OCI-M2 (cell line): ENCODE measurements around the gene P2RX1.
"Not testable (repeated sequence)": the region's sequence is repeated elsewhere in the genome, so short reads cannot be mapped to it uniquely, and the experiment has no call there.

Source experiments
- DNase-seq: peaks from one replicate; lab custom pipeline; 2025; ENCODE audit not compliant: unreplicated experiment; lab: John Stamatoyannopoulos, UW

P2RX1 gene

GRCh38 chr17:3952186-3952585, 35.9 kb upstream of the P2RX1 start:
- DNase-seq = no peak

GRCh38 chr17:3951420-3951819, 35.2 kb upstream of the P2RX1 start:
- no peak for DNase-seq

- DNase-seq = no peak
Observed at GRCh38 chr17:3951003-3951402, 34.7 kb upstream of the P2RX1 start.

- DNase-seq = no peak
Observed at GRCh38 chr17:3950584-3950983, 34.3 kb upstream of the P2RX1 start.

GRCh38 chr17:3949418-3949817, 33.2 kb upstream of the P2RX1 start:
- no peak for DNase-seq

GRCh38 chr17:3948551-3948950, 32.3 kb upstream of the P2RX1 start:
- DNase-seq = not testable (repeated sequence)

GRCh38 chr17:3947318-3947810, 31.1 kb upstream of the P2RX1 start:
- DNase-seq = no peak

- DNase-seq = no peak
Observed at GRCh38 chr17:3946711-3947235, 30.5 kb upstream of the P2RX1 start.

GRCh38 chr17:3944485-3945388, 28.5 kb upstream of the P2RX1 start:
- no peak for DNase-seq

- no peak for DNase-seq
Observed at GRCh38 chr17:3943240-3943891, 27.1 kb upstream of the P2RX1 start.

- no peak for DNase-seq
Observed at GRCh38 chr17:3940965-3941698, 24.9 kb upstream of the P2RX1 start.

GRCh38 chr17:3937359-3937758, 21.1 kb upstream of the P2RX1 start:
- no peak for DNase-seq

- no peak for DNase-seq
Observed at GRCh38 chr17:3935825-3936355, 19.6 kb upstream of the P2RX1 start.

GRCh38 chr17:3935140-3935542, 18.9 kb upstream of the P2RX1 start:
- no peak for DNase-seq

- DNase-seq = no peak
Observed at GRCh38 chr17:3929764-3930163, 13.5 kb upstream of the P2RX1 start.

- no peak for DNase-seq
Observed at GRCh38 chr17:3929181-3929580, 12.9 kb upstream of the P2RX1 start.

GRCh38 chr17:3928406-3928805, 12.1 kb upstream of the P2RX1 start:
- DNase-seq = no peak

GRCh38 chr17:3927628-3928340, 11.5 kb upstream of the P2RX1 start:
- no peak for DNase-seq

- DNase-seq = no peak
Observed at GRCh38 chr17:3926860-3927627, 10.8 kb upstream of the P2RX1 start.
